Immature natural killer cell (primary cell): Measurements from ENCODE around the gene KIF25. TPM values are rescaled to one million over a fixed set of nuclear protein-coding genes. Genes with fewer than 3 reads are reported as not detected.

Experiments used
- DNase-seq, 3 donors: peaks; one replicate each; pipeline ENCODE4 v3.0.0; 2022; ENCODE audit warnings: mixed read lengths in 1 of 3
- H3K27ac Mint-ChIP-seq, 6 donors: one replicate each; pipeline ENCODE4 v1.8.0; 2020; ENCODE audit warnings: mixed read lengths in 6 of 6, mild to moderate bottlenecking in 5 of 6, inconsistent platforms in 4 of 6, moderate library complexity in 3 of 6
- H3K27me3 Mint-ChIP-seq, 3 donors: one replicate each; pipeline ENCODE4 v1.8.0; 2020 to 2021; ENCODE audit warnings: low read depth in 3 of 3, mild to moderate bottlenecking in 3 of 3, mixed read lengths in 3 of 3, moderate library complexity in 3 of 3, inconsistent platforms in 1 of 3
- H3K36me3 Mint-ChIP-seq, 3 donors: one replicate each; pipeline ENCODE4 v1.8.0; 2020; ENCODE audit warnings: mixed read lengths in 3 of 3, inconsistent platforms in 2 of 3, mild to moderate bottlenecking in 2 of 3
- H3K4me1 Mint-ChIP-seq, 2 donors: one replicate each; pipeline ENCODE4 v1.8.0; 2020; ENCODE audit warnings: inconsistent platforms in 2 of 2, mild to moderate bottlenecking in 2 of 2, mixed read lengths in 2 of 2, moderate library complexity in 1 of 2
- H3K4me3 Mint-ChIP-seq, 5 donors: one replicate each; pipeline ENCODE4 v1.8.0; 2020; ENCODE audit warnings: mild to moderate bottlenecking in 5 of 5, mixed read lengths in 5 of 5, inconsistent platforms in 3 of 5, moderate library complexity in 3 of 5
- H3K9me3 Mint-ChIP-seq, 6 donors: one replicate each; pipeline ENCODE4 v1.8.0; 2020; ENCODE audit warnings: mild to moderate bottlenecking in 6 of 6, mixed read lengths in 6 of 6, inconsistent platforms in 4 of 6, moderate library complexity in 3 of 6
- polyA plus RNA-seq, 3 donors: library from polyadenylated mRNA; unstranded; fragments of 300-500 nt; fragmentation: Illumina TruSeq; gene quantifications; one replicate each; pipeline ENCODE4 v1.2.3, GENCODE V29; 2021

KIF25 gene
- polyA plus RNA-seq, 3 donors from 2014 or later = not detected

- H3K4me1 Mint-ChIP-seq = no peaks in the 10 kb centered on the region
- no peak overlapping the region for H3K4me3 Mint-ChIP-seq
- peaks cover 0 to 2% (median 0%) of the 10 kb centered on the region in 3 donors for H3K27me3 Mint-ChIP-seq
- H3K27ac Mint-ChIP-seq = no peak overlapping the region
- DNase-seq = no peak
- no peaks in the 10 kb centered on the region for H3K9me3 Mint-ChIP-seq
- H3K36me3 Mint-ChIP-seq = no peaks in the 10 kb centered on the region
These were observed 92.7 kb downstream of the KIF25 start for GRCh38 chr6:168090064-168090690.

- no peak for DNase-seq
- Mint-ChIP-seq H3K4me3 (no peak overlapping the region), H3K27ac (no peak overlapping the region), H3K36me3 (no peaks in the 10 kb centered on the region), H3K4me1 (no peaks in the 10 kb centered on the region), H3K27me3 (peaks cover 0 to 2% (median 0%) of the 10 kb centered on the region in 3 donors), H3K9me3 (no peaks in the 10 kb centered on the region)
These were observed 93.2 kb downstream of the KIF25 start for GRCh38 chr6:168090706-168091105.

GRCh38 chr6:168091381-168092264 is 94.2 kb downstream of the KIF25 start:
- Mint-ChIP-seq H3K9me3 (no peaks in the 10 kb centered on the region), H3K36me3 (no peaks in the 10 kb centered on the region), H3K27me3 (peaks cover 0 to 2% (median 2%) of the 10 kb centered on the region in 3 donors), H3K4me1 (no peaks in the 10 kb centered on the region), H3K4me3 (no peak overlapping the region), H3K27ac (no peak overlapping the region)
- DNase-seq = no peak

- Mint-ChIP-seq H3K9me3 (no peaks in the 10 kb centered on the region), H3K4me3 (no peak overlapping the region), H3K27me3 (peaks cover 0 to 2% (median 2%) of the 10 kb centered on the region in 3 donors), H3K36me3 (no peaks in the 10 kb centered on the region), H3K4me1 (no peaks in the 10 kb centered on the region), H3K27ac (no peak overlapping the region)
- no peak for DNase-seq
These were observed 95.1 kb downstream of the KIF25 start for GRCh38 chr6:168092541-168092940.

- Mint-ChIP-seq H3K4me1 (no peaks in the 10 kb centered on the region), H3K4me3 (no peak overlapping the region), H3K27me3 (peaks cover 0 to 2% (median 2%) of the 10 kb centered on the region in 3 donors), H3K36me3 (no peaks in the 10 kb centered on the region), H3K9me3 (no peaks in the 10 kb centered on the region), H3K27ac (no peak overlapping the region)
- no peak for DNase-seq
These were observed 95.6 kb downstream of the KIF25 start for GRCh38 chr6:168093071-168093505.

GRCh38 chr6:168093634-168094033 is 96.2 kb downstream of the KIF25 start:
- H3K27me3 Mint-ChIP-seq = peaks cover 0 to 3% (median 2%) of the 10 kb centered on the region in 3 donors
- H3K4me3 Mint-ChIP-seq = no peak overlapping the region
- DNase-seq = no peak
- no peaks in the 10 kb centered on the region for H3K9me3 Mint-ChIP-seq
- H3K36me3 Mint-ChIP-seq = no peaks in the 10 kb centered on the region
- no peak overlapping the region for H3K27ac Mint-ChIP-seq
- H3K4me1 Mint-ChIP-seq = no peaks in the 10 kb centered on the region

Other genes starting within 250 kb of the KIF25 start
- 1 to 10 TPM in 1 of 3 donors, under 1 TPM in 1, not detected in 1; 0.27 to 1.5 TPM for gene AFDN, start 170.8 kb upstream of the KIF25 start, polyA plus RNA-seq
- not detected for gene FRMD1, start 81.5 kb downstream of the KIF25 start, polyA plus RNA-seq